HAP-1 (cell line): ENCODE results near the gene SMIM5.

Source experiments
- DNase-seq, 2 experiments: peaks; one replicate each; pipeline ENCODE4 v3.0.0-alpha.2; 2016 to 2020; ENCODE audit warnings: low spot score in 2 of 2
- H3K27me3 ChIP-seq: fragments of 250-450 bp; sonication (Bioruptor Pico); 2 replicates; pipeline ENCODE4 v1.5.1; 2020; ENCODE audit warnings: low read depth, mild to moderate bottlenecking, moderate library complexity
- H3K36me3 ChIP-seq: fragments of 250-450 bp; sonication (Bioruptor Pico); replicated peaks from 2 replicates; pipeline ENCODE4 v1.5.1; 2020; ENCODE audit warnings: mild to moderate bottlenecking
- H3K4me1 ChIP-seq: fragments of 250-450 bp; sonication (Bioruptor Pico); 2 replicates; pipeline ENCODE4 v1.5.1; 2020; ENCODE audit warnings: mild to moderate bottlenecking
- H3K4me3 ChIP-seq: fragments of 250-450 bp; sonication (Bioruptor Pico); 2 replicates; pipeline ENCODE4 v1.5.1; 2020; ENCODE audit warnings: mild to moderate bottlenecking, moderate library complexity
- H3K9me3 ChIP-seq: fragments of 250-450 bp; sonication (Bioruptor Pico); 2 replicates; pipeline ENCODE4 v1.5.1; 2020; ENCODE audit warnings: mild to moderate bottlenecking, moderate library complexity
- in situ Hi-C: fragments of 300-500 bp; cut with MboI; formaldehyde crosslinking; loops from 3 replicates; pipeline ENCODE4 v1.14.3; 2020; ENCODE audit warnings: low sequenced_read_pairs, inconsistent platforms, mixed read lengths

Gene SMIM5

DNA sequence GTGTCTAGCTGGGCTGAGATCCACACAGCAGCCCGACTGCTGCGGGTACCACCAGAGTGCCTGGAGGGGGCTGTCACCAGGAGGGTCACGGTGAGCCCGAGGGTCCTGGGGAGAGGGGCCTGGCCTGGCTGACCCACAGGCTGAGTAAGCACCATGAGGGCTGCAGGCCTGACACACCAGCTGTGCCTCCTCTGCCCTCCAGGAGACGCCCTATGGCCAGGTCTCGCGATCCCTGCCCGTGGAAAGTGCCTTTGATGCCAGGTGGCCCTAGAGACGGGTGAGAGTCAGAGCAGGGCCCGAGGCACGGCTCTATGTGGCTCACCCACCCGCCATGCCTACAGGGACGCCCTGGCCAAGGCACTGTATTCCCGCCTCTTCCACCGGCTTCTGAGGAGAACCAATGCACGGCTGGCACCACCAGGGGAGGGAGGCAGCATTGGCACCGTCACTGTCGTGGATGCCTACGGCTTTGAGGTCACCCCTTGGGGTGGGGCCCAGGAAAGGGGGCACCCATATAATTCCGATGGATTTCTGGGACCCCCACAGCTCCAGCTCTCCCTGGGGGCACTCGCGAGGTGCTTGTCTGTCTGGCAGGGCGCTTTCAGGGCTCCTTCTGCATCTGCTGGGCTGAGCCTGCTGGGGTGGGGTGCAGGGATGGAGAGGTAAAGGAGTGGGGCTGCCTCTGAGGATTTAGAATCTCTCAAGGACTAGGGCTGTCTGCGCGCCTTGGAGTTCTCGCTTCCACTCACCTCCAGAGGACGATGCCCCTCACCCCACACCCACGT is 38.5 kb upstream of the SMIM5 start:
- H3K4me1 ChIP-seq = no peaks in the 10 kb centered on the region
- H3K9me3 ChIP-seq = no peaks in the 10 kb centered on the region
- in situ Hi-C loops = no loop called here
- no peaks in the 10 kb centered on the region for H3K36me3 ChIP-seq
- DNase-seq = no peak
- H3K4me3 ChIP-seq = no peak overlapping the region
- H3K27me3 ChIP-seq = no peaks in the 10 kb centered on the region

GRCh38 chr17:75595284-75595919 is 37.8 kb upstream of the SMIM5 start:
- Histone ChIP-seq H3K36me3 (no peaks in the 10 kb centered on the region), H3K4me3 (no peak overlapping the region), H3K9me3 (no peaks in the 10 kb centered on the region), H3K4me1 (no peaks in the 10 kb centered on the region), H3K27me3 (no peaks in the 10 kb centered on the region)
- in situ Hi-C loops = no loop called here
- DNase-seq = no peak

DNA sequence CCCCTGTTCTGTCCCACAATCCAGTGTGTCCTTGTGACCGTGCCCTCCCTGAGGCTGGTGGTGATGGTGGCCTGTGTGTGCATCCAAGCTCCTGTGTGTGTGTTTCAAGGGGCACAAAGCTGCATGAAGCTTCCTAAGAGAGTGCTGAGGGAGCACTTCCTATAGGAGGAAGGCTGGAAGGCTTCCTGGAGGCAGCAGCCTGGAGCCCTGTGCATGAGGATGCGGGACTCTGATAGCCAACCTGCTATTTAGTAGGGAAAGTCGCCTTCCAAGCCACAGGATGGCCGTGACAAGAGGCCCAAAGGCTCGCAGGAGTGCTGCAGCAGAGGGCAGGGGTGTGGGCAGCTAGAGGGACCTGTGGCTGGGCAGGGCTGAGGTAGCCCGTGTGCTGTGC is 37.3 kb upstream of the SMIM5 start:
- no peaks in the 10 kb centered on the region for H3K36me3 ChIP-seq
- H3K4me1 ChIP-seq = no peaks in the 10 kb centered on the region
- in situ Hi-C loops = no loop called here
- DNase-seq = no peak
- H3K9me3 ChIP-seq = no peaks in the 10 kb centered on the region
- H3K27me3 ChIP-seq = no peaks in the 10 kb centered on the region
- H3K4me3 ChIP-seq = no peak overlapping the region

DNA sequence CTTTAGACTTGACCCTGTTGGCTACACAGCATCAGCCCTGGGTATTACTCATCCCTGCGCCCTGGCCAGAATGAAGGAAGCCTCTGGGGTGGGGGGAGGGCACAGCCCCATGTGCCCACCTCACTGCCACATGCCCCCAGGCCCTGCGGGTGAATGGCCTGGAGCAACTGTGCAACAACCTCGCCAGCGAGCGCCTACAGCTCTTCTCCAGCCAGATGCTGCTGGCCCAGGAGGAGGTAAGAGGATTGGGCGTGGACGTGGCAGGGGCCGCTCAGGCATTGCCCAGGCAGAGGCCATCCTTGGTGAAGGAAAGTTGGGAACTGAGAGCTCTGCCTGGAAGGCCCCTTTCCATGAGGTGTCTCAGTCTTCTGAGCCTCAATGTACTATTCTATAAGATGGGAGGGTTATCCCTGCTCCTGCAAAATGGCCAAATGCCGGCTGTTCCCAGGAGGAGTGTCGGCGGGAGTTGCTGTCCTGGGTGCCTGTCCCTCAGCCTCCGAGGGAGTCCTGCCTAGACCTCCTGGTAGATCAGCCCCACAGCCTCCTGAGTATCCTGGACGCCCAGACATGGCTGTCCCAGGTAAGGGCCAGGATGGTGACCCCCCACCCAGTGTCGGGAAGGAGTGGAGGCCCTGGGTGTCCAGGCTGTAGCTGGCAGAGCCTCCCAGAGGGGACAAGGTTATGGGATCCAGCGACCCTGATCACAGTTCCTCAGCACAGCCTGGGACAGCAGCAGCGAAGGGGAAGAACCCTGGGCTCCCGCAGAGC is 36.7 kb upstream of the SMIM5 start:
- in situ Hi-C loops = no loop called here
- no peaks in the 10 kb centered on the region for H3K27me3 ChIP-seq
- no peak for DNase-seq
- no peaks in the 10 kb centered on the region for H3K9me3 ChIP-seq
- no peaks in the 10 kb centered on the region for H3K36me3 ChIP-seq
- H3K4me1 ChIP-seq = no peaks in the 10 kb centered on the region
- no peak overlapping the region for H3K4me3 ChIP-seq

DNA sequence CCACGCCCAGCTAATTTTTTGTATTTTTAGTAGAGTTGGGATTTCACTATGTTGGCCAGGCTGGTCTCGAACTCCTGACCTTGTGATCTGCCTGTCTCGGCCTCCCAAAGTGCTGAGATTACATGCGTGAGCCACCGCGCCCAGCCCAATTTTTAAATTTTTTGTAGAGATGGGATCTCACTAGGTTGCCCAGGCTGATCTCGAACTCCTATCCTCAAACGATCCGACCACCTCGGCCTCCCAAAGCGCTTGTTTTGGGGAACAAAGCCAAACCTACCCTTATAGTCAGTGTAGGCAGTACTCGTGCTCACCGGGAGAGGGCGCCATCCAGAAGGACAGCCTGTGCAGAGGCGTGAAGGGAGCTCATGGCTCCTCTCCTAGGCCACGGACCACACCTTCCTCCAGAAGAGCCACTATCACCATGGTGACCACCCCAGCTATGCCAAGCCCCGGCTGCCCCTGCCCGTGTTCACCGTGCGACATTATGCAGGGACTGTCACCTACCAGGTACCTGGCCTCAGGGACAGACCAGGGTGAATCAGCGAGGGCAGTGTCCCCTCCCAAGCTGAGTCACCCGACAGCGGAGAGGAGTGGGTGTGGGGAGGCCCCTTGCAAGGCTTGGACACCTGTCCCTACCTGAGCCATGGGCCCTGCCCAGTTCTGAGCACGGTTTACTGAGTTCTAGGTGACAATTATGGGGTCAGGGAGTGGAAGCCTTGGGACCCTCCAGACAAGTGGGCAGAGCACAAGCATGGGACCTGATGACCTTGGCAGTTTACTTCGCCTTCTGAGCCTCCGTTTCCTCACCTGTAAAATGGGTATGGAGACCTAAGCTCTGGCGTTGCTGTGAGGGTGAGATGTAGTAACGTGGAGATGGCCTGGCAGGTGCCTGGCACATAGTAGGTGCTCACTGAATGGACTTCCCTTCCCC is 31.9 kb upstream of the SMIM5 start:
- Histone ChIP-seq H3K27me3 (no peaks in the 10 kb centered on the region), H3K9me3 (no peaks in the 10 kb centered on the region), H3K4me3 (no peak overlapping the region), H3K36me3 (no peaks in the 10 kb centered on the region), H3K4me1 (no peaks in the 10 kb centered on the region)
- DNase-seq = peak; percentile 64 to 93
- in situ Hi-C loops = no loop called here

DNA sequence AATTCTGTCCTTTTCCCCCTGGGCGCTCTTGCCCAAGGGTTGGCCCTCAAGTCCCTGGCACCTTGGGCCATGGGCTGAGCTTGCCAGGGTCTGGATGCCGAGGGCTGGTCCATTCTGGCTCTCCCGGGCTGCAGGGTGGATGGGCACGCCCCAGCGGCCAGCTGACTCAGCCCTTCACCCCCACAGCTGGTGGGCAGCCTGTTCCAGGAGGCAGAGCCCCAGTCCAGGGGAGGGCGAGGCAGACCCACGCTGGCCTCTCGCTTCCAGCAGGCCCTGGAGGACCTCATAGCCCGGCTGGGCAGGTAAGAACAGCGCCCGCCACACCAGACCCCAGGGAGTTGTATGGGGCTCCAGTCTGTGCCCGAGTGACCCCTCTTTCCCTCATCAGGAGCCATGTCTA is 30.6 kb upstream of the SMIM5 start:
- Histone ChIP-seq H3K27me3 (no peaks in the 10 kb centered on the region), H3K4me3 (no peak overlapping the region), H3K36me3 (no peaks in the 10 kb centered on the region), H3K4me1 (no peaks in the 10 kb centered on the region), H3K9me3 (no peaks in the 10 kb centered on the region)
- in situ Hi-C loops = no loop called here
- DNase-seq = no peak

- Histone ChIP-seq H3K9me3 (no peaks in the 10 kb centered on the region), H3K36me3 (no peaks in the 10 kb centered on the region), H3K4me1 (no peaks in the 10 kb centered on the region), H3K4me3 (no peak overlapping the region), H3K27me3 (no peaks in the 10 kb centered on the region)
- in situ Hi-C loops = no loop called here
- no peak for DNase-seq
Measured at GRCh38 chr17:75603123-75603522, 30.1 kb upstream of the SMIM5 start.

- in situ Hi-C loops = no loop called here
- no peaks in the 10 kb centered on the region for H3K4me1 ChIP-seq
- H3K4me3 ChIP-seq = no peak overlapping the region
- no peaks in the 10 kb centered on the region for H3K27me3 ChIP-seq
- H3K36me3 ChIP-seq = no peaks in the 10 kb centered on the region
- H3K9me3 ChIP-seq = no peaks in the 10 kb centered on the region
- DNase-seq = no peak
Measured at GRCh38 chr17:75604034-75604695, 29.1 kb upstream of the SMIM5 start.

DNA sequence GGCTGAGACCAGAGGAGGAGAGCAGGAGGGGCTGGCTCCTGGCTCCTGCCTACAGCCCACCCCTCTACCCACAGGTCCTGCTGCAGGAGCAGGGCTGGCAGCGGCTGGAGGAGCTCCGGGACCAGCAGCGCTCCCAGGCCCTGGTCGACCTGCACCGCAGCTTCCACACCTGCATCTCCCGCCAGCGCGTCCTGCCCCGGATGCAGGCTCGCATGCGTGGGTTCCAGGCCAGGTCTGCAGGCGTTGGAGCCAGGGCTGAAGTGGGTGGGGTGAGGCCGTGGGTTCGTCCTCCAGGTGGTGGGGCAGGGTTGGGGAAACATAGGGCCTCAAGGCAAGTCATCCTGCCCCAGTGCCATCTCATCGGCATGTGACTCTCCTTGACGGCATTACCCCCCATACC is 27.4 kb upstream of the SMIM5 start:
- in situ Hi-C loops = no loop called here
- Histone ChIP-seq H3K4me1 (no peaks in the 10 kb centered on the region), H3K4me3 (no peak overlapping the region), H3K27me3 (no peaks in the 10 kb centered on the region), H3K9me3 (no peaks in the 10 kb centered on the region), H3K36me3 (no peaks in the 10 kb centered on the region)
- DNase-seq = no peak

- no peak for DNase-seq
- no peaks in the 10 kb centered on the region for H3K27me3 ChIP-seq
- no peaks in the 10 kb centered on the region for H3K36me3 ChIP-seq
- in situ Hi-C loops = no loop called here
- no peak overlapping the region for H3K4me3 ChIP-seq
- H3K9me3 ChIP-seq = no peaks in the 10 kb centered on the region
- H3K4me1 ChIP-seq = no peaks in the 10 kb centered on the region
Measured at GRCh38 chr17:75607086-75607485, 26.1 kb upstream of the SMIM5 start.

GRCh38 chr17:75610103-75610984 is 22.9 kb upstream of the SMIM5 start:
- Histone ChIP-seq H3K4me3 (no peak overlapping the region), H3K9me3 (no peaks in the 10 kb centered on the region), H3K4me1 (no peaks in the 10 kb centered on the region), H3K27me3 (no peaks in the 10 kb centered on the region), H3K36me3 (no peaks in the 10 kb centered on the region)
- in situ Hi-C loops = no loop called here
- DNase-seq = no peak

- Histone ChIP-seq H3K4me3 (no peak overlapping the region), H3K4me1 (no peaks in the 10 kb centered on the region), H3K27me3 (no peaks in the 10 kb centered on the region), H3K9me3 (no peaks in the 10 kb centered on the region), H3K36me3 (no peaks in the 10 kb centered on the region)
- in situ Hi-C loops = no loop called here
- no peak for DNase-seq
Measured at GRCh38 chr17:75611851-75612429, 21.3 kb upstream of the SMIM5 start.
